Pons (tissue), 1 donor: ENCODE data around the gene ZSWIM6.
A peak's percentile ranks its signal among the peaks of the same experiment; 100 is the strongest.

ENCODE experiments used
- DNase-seq: peaks from one replicate; pipeline ENCODE4 v3.0.0-alpha.2; 2016; ENCODE audit warnings: low spot score

The ZSWIM6 gene

GRCh38 chr5:61307191-61307590 lies 24.9 kb upstream of the ZSWIM6 start:
- DNase-seq, result no peak

DNA sequence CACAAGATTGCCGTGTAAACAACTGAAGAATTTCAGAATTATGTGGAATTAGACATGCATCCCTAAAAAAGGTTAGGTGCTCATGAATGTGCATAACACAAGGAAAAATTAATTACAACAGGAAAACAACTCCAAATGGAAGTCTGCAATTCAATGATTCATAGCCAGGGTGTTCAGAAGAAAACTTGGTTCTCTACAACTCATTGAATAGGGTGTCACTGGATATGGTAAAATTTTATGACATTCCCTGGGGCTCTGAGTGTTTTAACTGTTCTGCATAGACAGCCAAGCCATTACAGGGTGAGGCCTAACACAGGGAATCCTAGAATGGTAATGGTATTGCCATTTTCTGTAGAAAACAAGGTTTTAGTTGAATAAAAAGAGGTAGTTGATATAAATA lies 24.4 kb upstream of the ZSWIM6 start:
- no peak for DNase-seq

DNA sequence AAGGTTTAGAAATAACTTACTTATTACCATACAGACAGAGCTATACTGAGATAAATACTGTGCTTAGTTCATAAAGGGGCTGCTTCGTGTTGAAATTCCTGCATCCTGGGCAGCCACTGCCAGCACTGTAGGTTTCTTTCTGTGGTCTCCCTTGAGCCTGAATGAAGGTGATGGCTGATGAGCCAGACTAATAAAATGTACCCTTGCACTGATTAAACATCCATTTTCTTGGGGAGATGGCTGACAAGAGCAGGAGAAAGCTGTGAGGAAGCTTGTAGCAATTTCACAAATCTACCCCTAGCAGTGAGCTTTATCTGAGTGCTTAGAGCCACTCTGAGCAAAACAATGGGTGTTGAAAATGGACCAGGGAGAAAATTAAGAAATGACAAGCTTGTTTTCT lies 23.3 kb upstream of the ZSWIM6 start:
- DNase-seq, result no peak

GRCh38 chr5:61309115-61309514 lies 22.9 kb upstream of the ZSWIM6 start:
- no peak for DNase-seq

DNA sequence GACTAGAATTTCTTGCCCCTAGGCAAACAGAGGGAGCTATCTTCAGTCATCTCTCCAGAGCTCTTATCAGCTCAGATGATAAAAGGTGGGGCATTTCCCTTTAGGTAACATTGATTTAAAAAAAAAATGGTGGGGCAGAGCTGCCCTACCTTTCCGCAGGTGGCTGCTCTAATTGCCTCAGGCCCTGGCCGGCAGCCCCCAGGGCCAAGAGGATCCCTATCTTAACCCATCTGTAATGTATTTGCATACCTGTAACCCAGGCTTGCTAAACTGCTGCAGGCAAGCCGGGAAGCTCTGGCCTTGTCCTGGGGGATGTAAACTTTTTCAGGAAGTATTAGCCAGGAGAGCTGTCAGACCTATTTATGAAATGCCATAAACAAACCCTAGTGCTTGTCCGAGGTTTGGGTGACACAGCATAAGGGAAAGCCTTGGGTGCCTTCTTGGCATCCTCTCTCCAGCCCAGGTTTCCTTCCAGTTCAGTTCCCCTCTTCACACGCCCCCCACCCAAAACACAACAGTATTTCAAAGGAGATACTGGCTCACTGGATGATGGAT lies 20.9 kb upstream of the ZSWIM6 start:
- no peak for DNase-seq

GRCh38 chr5:61311836-61312808 lies 19.9 kb upstream of the ZSWIM6 start:
- no peak for DNase-seq

- DNase-seq, result no peak
These were observed 17.9 kb upstream of the ZSWIM6 start for GRCh38 chr5:61313960-61314681.

DNA sequence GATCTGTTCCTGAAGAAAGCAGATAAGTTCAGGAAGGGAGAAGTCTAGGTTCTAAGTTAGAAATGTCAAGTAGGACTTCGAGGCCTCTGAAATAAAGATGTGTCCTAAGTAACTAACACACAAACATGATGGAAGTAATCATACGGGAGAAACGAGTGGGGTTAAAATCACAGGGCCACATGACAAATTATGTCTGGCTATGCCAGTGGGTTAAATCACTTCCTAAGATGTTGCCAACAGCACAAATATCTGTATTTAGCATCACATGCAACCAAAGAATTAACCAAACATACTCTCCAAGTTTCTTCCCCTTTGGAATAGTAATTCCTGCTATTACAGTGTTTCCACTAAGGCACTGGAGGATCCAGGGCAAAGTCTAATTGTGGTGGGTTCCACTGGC lies 13.7 kb upstream of the ZSWIM6 start:
- no peak for DNase-seq

DNA sequence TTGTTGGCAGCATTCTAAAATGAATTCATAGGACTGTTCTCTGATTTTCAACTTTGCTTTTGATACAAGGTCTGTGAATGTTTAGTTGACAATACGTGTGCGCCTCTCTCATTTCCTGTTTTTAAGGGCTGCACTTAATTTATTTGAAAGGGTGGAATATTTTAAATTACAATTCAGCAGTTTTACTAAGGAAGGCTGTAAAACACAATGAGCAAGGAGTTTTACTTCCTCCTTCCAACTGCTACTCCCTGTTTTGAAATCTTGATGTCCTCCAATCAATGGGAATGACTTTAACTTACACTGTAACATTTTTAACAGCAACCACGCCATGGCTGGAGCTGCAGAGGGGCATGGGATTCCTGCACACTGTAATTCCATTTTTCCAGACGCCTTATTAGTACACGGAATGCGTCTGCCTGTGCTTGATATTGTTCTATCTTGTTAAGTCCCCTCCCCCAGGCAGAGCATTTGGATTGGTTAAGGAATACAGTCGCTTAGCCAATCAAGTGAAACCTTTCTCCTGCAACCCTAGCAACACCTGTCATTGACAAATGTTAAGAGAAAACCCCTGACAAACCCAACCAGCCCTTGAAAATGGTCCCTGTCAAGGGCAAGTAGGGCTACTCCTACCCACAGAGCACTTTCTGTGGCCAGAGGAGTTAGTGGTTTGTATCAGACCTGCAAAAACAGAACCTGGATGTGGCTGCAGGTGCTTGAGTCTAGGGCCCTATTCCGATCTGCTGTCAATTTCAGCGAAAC lies 12.5 kb upstream of the ZSWIM6 start:
- peak; percentile 65 for DNase-seq

GRCh38 chr5:61320860-61321259 lies 11.2 kb upstream of the ZSWIM6 start:
- peak; percentile 51 for DNase-seq

- DNase-seq, result no peak
These were observed 10.4 kb upstream of the ZSWIM6 start for GRCh38 chr5:61321669-61322068.

GRCh38 chr5:61322738-61323725 lies 9.0 kb upstream of the ZSWIM6 start:
- DNase-seq, result peak; percentile 35

GRCh38 chr5:61327760-61328753 lies 4.0 kb upstream of the ZSWIM6 start:
- no peak for DNase-seq

- no peak for DNase-seq
These were observed 3.1 kb upstream of the ZSWIM6 start for GRCh38 chr5:61328791-61329549.

DNA sequence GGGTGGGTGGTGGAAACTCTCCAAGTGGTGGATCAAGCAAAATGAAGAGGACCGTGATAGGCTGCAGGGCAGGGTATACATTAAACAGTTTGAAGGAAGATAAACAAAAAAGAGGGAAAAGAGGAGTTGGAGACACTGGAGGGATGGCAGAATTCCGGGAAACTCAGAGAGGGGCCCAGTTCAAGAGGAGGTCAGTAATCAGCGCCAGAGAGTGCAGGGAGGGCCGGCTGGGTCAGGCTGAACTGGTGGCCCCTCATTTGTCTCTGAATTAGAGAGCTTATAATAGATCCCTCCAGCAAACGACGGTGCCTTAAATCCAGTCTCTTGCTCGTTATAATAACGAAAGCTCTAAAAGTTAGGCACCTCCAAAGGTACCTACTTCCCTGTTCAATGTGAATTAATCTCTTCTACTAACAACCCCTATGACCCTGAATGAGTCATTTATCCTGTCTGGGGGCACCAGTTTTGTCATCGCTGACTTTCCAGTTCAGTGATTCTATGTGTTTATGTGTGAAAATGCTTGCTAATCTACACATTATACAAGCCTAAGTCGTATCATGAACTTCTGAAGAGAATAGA lies 2.4 kb upstream of the ZSWIM6 start:
- DNase-seq, result no peak

DNA sequence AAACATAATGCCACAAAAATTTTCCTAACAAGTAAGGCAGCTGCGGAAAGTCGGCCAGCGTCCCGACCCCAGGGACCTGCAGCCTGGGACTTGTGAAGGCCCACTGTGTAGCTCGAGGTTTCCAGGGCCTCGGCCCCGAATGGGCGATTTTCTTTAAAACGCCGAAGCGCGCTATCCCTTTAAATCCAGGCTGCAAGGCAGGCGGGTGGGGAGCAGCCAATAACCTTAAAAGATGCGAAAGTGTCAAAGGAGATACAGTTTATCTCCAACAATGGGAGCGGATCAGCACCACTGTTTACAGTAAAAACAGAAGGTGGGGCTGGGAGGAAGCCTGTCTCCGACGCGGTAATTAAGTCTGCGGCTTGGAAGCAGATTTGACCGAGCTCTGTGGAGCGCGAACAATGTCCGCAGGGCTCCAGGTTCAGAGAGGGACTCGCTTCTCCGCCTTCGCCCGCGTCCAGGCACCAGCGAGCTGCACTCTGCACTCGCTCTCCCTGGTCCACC lies 1.7 kb upstream of the ZSWIM6 start:
- peak; percentile 60 for DNase-seq

DNA sequence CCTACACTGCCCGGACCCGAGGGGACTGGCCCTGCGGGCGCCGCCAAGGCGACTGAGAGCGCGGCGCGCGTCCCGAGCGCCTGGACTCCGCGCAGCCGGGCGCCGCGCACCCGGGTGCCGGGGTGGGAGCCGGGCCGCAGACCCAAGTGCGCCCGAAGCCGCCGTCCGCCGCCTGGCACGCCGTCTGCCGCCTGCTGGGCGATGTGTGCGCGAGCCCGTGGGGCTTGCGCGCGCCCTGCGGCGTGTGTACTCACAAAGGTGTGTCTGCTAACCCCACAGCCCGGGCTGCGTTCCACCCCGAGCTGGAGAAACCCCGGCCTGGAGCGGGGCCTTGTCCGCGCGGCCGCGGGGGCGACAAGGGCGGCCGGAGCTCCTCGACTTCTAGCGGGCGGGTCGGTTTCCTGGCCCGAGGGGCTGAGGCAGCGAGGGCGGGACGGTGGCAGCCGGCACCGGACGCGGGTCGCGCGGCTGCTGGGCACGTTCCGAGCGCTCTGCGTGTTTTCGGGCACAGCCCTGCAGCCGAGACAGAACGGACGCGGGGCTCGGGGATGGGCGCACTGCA lies 1.1 kb upstream of the ZSWIM6 start:
- DNase-seq, result peak; percentile 59

DNA sequence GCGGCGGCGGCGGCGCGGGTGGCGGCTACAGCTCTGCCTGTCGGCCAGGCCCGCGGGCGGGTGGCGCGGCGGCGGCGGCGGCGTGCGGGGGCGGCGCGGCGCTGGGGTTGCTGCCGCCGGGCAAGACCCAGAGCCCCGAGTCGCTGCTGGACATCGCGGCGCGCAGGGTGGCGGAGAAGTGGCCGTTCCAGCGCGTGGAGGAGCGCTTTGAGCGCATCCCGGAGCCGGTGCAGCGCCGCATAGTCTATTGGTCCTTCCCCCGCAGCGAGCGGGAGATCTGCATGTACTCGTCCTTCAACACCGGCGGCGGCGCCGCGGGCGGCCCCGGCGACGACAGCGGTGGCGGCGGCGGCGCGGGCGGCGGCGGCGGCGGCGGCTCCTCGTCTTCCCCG lies 296 bp downstream of the ZSWIM6 start:
- no peak for DNase-seq
